HepG2 (cell line): Measurements from ENCODE around the gene CRYGA.

ENCODE experiments used
- BRCA1 ChIP-seq: sonication (generic); formaldehyde crosslinking; IDR thresholded peaks from 2 replicates; pipeline ENCODE4 v1.4.0; 2020; ENCODE audit warnings: missing genetic modification reagents
- BRF2 ChIP-seq: sonication (generic); formaldehyde crosslinking; IDR thresholded peaks from 2 replicates; pipeline ENCODE4 v1.8.1; 2022; ENCODE audit warnings: mild to moderate bottlenecking, missing genetic modification reagents
- CEBPB ChIP-seq: IDR thresholded peaks from 2 replicates; pipeline ENCODE4 v1.6.1; 2011; ENCODE audit warnings: low read depth, low read length, improper control_type of control experiment, borderline replicate concordance
- GLI4 ChIP-seq: sonication (generic); formaldehyde crosslinking; IDR thresholded peaks from 2 replicates; pipeline ENCODE4 v1.5.1; 2020; ENCODE audit warnings: missing genetic modification reagents, mild to moderate bottlenecking, moderate library complexity, borderline replicate concordance
- GTF2F1 ChIP-seq: fragments of 150-350 bp; IDR thresholded peaks from 2 replicates; pipeline ENCODE4 v1.6.1; 2014; ENCODE audit warnings: low read length
- IRF2 ChIP-seq: IDR thresholded peaks from 2 replicates; pipeline ENCODE4 v1.6.1; 2018; ENCODE audit warnings: missing genetic modification reagents, missing compliant biosample characterization
- KAT8 ChIP-seq: IDR thresholded peaks from 2 replicates; pipeline ENCODE4 v1.6.1; 2016; ENCODE audit warnings: missing genetic modification reagents, missing compliant biosample characterization
- RFXANK ChIP-seq: IDR thresholded peaks from 2 replicates; pipeline ENCODE4 v1.6.1; 2016
- SP1 ChIP-seq, 2 experiments: fragments of 450-650 bp in 1 of 2; sonication (generic) in 1 of 2; formaldehyde crosslinking in 1 of 2; IDR thresholded peaks; 2 replicates each; pipeline versions ENCODE4 v1.4.0 to v1.6.1; 2016 to 2020; ENCODE audit warnings: missing genetic modification reagents in 1 of 2
- THRA ChIP-seq: sonication (generic); formaldehyde crosslinking; IDR thresholded peaks from 2 replicates; pipeline ENCODE4 v1.4.0; 2020; ENCODE audit warnings: missing genetic modification reagents, borderline replicate concordance
- ZNF441 ChIP-seq: sonication (generic); formaldehyde crosslinking; IDR thresholded peaks from 2 replicates; pipeline ENCODE4 v1.7.0; 2021; ENCODE audit warnings: missing genetic modification reagents, borderline replicate concordance
- ZNF552 ChIP-seq: sonication (generic); formaldehyde crosslinking; IDR thresholded peaks from 2 replicates; pipeline ENCODE4 v1.9.0; 2022; ENCODE audit warnings: missing genetic modification reagents, mild to moderate bottlenecking, borderline replicate concordance

- TF ChIP-seq KAT8 (no peak), ZNF552 (no peak), ZNF441 (no peak), BRF2 (CRISPR knock-in tag) (no peak), IRF2 (no peak), GLI4 (CRISPR knock-in tag) (no peak), THRA (CRISPR knock-in tag) (no peak), SP1 (IDR thresholded peaks at IDR 0.05) (no peak), SP1 (CRISPR knock-in tag; IDR thresholded peaks at IDR 0.05) (no peak), BRCA1 (CRISPR knock-in tag) (no peak), GTF2F1 (no peak), RFXANK (CRISPR knock-in tag) (no peak), CEBPB (no peak)
Observed at GRCh38 chr2:208204166-208204565, 40.8 kb upstream of the CRYGA start.
